HL-60 (cell line): Measurements from ENCODE around the gene PGS1.

Experiments
- DNase-seq, 2 experiments: peaks; one replicate each; pipeline ENCODE4 v3.0.0-alpha.2; 2010 to 2020; ENCODE audit warnings: low read depth in 1 of 2, low spot score in 1 of 2
- H3K27ac ChIP-seq: fragments of 250-450 bp; sonication (Bioruptor Pico); replicated peaks from 2 replicates; pipeline ENCODE4 v1.5.1; 2020; ENCODE audit warnings: mild to moderate bottlenecking, moderate library complexity
- H3K27me3 ChIP-seq: fragments of 250-450 bp; sonication (Bioruptor Pico); 2 replicates; pipeline ENCODE4 v1.5.1; 2021; ENCODE audit warnings: mild to moderate bottlenecking, moderate library complexity; ENCODE audit not compliant: insufficient read depth, poor library complexity, severe bottlenecking
- H3K4me3 ChIP-seq: replicated peaks from 2 replicates; pipeline ENCODE4 v1.5.1; 2011; ENCODE audit warnings: mild to moderate bottlenecking, control low read depth, low read length; ENCODE audit not compliant: insufficient read depth
- GABPA ChIP-seq: IDR thresholded peaks from 2 replicates; pipeline ENCODE4 v1.6.1; 2012; ENCODE audit warnings: low read depth
- POLR2AphosphoS5 ChIP-seq: IDR thresholded peaks from 2 replicates; pipeline ENCODE4 v1.6.1; 2012; ENCODE audit warnings: low read depth
- SPI1 ChIP-seq: IDR thresholded peaks from 2 replicates; pipeline ENCODE4 v1.6.1; 2012; ENCODE audit warnings: low read depth, mild to moderate bottlenecking, borderline replicate concordance
- TF ChIP-seq, protein P1 (sequence below): IDR thresholded peaks from one replicate; pipeline ENCODE4 v1.5.1; 2011; ENCODE audit warnings: low read length, control low read depth, inconsistent platforms; ENCODE audit not compliant: insufficient read depth
- TF ChIP-seq, protein P2 (sequence below): IDR thresholded peaks from 2 replicates; pipeline ENCODE4 v1.6.1; 2012; ENCODE audit warnings: low read depth; ENCODE audit not compliant: insufficient replicate concordance

PGS1 gene

DNA sequence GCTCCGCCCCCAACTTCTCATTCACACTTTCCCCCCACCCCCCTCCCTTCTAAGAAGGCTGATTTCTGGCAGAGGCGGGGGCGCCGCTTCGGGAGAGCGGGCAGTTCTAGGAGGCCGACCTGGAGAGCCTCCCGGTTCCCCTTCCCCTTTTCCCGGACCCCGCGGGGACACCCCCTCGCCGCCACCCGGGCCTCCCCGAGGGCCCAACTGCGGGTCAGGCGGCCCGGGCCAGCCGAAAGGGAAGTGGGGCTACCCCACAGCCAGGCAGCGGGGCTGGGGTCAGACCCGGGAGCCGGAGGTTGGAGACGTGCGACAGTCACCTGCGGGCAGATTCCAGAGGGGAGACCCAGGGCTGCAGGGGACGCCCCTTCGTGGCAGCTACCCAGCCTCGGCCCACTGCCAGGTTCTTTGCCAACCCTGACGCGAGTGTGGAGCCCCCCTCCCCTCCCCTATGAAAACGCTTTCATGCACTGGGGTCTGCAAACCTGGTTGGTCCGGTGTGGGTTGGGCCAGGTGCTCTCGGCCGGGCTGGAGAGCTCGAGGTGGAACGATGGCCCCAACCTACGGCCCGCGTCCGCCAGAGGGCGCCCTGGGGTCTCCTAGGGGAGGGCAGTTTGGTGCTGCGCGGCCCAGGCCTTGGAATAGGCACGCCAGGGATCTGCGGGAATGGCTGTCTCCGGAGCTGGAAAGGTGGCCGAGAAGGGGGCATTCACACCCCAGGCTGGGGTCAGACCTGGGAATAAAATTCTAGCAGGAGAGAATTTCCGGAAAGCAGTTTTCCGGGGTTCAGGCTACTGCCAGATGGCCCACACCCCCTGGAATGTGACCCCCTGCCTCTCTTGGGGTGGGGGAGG lies 17.9 kb upstream of the PGS1 start:
- H3K4me3 ChIP-seq = peak overlapping the region; percentile 47
- H3K27me3 ChIP-seq = peaks cover 14% of the 10 kb centered on the region
- no peak overlapping the region for H3K27ac ChIP-seq

DNA sequence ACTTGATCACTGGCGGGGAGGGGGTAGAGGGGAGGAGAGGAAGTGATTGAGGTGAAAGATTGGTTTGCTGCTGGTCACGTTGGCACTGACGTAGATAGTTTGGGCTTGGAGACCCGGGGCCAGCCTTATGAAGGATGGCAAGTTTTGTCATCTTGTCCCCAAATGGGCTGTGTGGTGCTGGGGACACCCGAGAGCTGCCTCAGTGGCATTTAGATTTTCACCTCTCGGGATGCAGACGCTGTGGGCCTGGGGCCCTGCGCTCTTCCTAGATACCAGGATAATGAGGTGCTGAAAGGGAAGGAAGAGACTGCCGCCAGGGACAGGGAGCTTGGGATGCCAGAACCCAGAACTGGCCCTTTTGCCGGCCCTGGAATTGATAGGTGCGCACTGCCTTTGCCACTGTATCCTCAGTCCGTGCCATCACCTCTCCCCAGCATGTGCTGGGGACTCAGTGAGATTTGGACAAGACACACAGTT lies 17.2 kb upstream of the PGS1 start:
- TF ChIP-seq, protein P1, sequence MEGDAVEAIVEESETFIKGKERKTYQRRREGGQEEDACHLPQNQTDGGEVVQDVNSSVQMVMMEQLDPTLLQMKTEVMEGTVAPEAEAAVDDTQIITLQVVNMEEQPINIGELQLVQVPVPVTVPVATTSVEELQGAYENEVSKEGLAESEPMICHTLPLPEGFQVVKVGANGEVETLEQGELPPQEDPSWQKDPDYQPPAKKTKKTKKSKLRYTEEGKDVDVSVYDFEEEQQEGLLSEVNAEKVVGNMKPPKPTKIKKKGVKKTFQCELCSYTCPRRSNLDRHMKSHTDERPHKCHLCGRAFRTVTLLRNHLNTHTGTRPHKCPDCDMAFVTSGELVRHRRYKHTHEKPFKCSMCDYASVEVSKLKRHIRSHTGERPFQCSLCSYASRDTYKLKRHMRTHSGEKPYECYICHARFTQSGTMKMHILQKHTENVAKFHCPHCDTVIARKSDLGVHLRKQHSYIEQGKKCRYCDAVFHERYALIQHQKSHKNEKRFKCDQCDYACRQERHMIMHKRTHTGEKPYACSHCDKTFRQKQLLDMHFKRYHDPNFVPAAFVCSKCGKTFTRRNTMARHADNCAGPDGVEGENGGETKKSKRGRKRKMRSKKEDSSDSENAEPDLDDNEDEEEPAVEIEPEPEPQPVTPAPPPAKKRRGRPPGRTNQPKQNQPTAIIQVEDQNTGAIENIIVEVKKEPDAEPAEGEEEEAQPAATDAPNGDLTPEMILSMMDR = no peak
- TF ChIP-seq, protein P2, sequence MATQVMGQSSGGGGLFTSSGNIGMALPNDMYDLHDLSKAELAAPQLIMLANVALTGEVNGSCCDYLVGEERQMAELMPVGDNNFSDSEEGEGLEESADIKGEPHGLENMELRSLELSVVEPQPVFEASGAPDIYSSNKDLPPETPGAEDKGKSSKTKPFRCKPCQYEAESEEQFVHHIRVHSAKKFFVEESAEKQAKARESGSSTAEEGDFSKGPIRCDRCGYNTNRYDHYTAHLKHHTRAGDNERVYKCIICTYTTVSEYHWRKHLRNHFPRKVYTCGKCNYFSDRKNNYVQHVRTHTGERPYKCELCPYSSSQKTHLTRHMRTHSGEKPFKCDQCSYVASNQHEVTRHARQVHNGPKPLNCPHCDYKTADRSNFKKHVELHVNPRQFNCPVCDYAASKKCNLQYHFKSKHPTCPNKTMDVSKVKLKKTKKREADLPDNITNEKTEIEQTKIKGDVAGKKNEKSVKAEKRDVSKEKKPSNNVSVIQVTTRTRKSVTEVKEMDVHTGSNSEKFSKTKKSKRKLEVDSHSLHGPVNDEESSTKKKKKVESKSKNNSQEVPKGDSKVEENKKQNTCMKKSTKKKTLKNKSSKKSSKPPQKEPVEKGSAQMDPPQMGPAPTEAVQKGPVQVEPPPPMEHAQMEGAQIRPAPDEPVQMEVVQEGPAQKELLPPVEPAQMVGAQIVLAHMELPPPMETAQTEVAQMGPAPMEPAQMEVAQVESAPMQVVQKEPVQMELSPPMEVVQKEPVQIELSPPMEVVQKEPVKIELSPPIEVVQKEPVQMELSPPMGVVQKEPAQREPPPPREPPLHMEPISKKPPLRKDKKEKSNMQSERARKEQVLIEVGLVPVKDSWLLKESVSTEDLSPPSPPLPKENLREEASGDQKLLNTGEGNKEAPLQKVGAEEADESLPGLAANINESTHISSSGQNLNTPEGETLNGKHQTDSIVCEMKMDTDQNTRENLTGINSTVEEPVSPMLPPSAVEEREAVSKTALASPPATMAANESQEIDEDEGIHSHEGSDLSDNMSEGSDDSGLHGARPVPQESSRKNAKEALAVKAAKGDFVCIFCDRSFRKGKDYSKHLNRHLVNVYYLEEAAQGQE = no peak
- TF ChIP-seq GABPA (no peak), SPI1 (no peak), POLR2AphosphoS5 (no peak)
- no peak for DNase-seq
- Histone ChIP-seq H3K27me3 (peaks cover 14% of the 10 kb centered on the region), H3K4me3 (no peak overlapping the region), H3K27ac (no peak overlapping the region)

More for the DNA sequence above, 17.9 kb upstream of the PGS1 start:
- peak; percentile 57 to 88 for DNase-seq
- TF ChIP-seq, protein P1 = peak; percentile 71
- TF ChIP-seq, protein P2 = no peak
- TF ChIP-seq POLR2AphosphoS5 (no peak), SPI1 (peak; percentile 17; the same call in 1 of the 2 replicates), GABPA (no peak)

DNA sequence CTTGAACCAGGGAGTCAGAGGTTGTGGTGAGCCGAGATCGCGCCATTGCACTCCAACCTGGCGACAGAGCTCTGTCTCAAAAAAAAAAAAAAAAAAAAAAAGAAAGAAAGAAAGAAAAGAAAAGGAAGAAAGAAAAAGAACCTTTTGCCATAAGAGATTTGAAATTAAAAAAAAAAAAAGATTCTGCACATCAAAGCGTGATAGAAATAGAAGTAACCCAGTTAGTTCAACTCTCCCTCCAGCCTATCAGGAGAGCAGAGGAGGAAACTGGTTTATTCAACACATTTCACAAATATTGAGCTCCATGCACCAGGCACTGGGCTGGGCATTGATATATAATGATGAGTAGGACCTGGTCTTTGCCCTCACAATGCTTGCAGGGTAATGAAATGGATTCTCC lies 16.2 kb upstream of the PGS1 start:
- Histone ChIP-seq H3K27me3 (peaks cover 14% of the 10 kb centered on the region), H3K27ac (no peak overlapping the region), H3K4me3 (no peak overlapping the region)
- DNase-seq = no peak
- TF ChIP-seq SPI1 (no peak), POLR2AphosphoS5 (no peak), GABPA (no peak)
- TF ChIP-seq, protein P1 = no peak
- TF ChIP-seq, protein P2 = no peak
